Stimulated activated CD8-positive, alpha-beta memory T cell treated with anti-CD3 and anti-CD28 coated beads, Interleukin-12 subunit alpha, Interleukin-12 subunit beta, amount 100 ng/mL, for 24 hours (primary cell): ENCODE results near the gene ARHGAP15.

Experiments used
- DNase-seq: peaks from one replicate; pipeline ENCODE4 v3.0.0-alpha.2; 2020; ENCODE audit errors: extremely low read depth

Gene ARHGAP15

DNA sequence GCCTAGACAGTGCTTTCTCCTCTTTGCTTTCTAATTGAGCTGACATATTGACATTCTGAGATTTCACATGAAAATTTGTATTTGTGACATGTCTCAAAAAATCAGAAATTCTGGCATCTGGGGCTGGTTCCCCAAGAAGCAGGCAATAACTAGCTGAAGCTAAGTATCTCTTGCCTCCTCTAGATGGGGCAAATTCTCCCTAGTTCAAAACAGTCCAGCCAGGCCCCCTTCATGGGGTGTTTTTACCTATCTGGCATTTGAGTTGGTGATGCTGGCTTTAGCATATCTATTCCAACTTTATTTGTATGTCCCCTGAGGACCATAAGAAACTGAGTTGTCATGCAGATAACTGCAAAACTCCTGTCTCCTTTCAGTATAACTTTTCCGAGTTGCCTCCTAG, 39.9 kb downstream of the ARHGAP15 start:
- DNase-seq, result no peak

- no peak for DNase-seq
Observed at GRCh38 chr2:143171817-143172216, 42.6 kb downstream of the ARHGAP15 start.

DNA sequence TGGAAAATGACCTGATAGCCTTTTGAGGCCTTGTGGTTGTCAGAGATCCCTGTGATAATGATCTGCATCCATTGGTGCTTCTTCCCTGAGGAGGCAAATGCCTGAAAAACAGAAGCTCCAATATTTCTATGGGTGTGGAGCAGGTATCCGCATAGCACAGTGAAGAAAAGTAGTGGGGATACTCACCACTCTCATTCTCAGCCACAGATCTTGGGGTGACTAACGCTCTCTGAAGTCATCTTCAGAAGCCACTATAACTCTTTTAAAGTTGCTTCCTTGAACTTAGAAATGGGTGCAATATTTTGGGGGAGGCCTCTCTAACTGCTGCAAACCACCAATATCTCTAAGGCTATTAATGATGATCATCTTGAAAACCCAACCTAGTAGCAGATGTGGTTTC, 46.2 kb downstream of the ARHGAP15 start:
- no peak for DNase-seq

- no peak for DNase-seq
Observed at GRCh38 chr2:143176606-143177005, 47.4 kb downstream of the ARHGAP15 start.

GRCh38 chr2:143177096-143177786, 48.0 kb downstream of the ARHGAP15 start:
- DNase-seq, result no peak

DNA sequence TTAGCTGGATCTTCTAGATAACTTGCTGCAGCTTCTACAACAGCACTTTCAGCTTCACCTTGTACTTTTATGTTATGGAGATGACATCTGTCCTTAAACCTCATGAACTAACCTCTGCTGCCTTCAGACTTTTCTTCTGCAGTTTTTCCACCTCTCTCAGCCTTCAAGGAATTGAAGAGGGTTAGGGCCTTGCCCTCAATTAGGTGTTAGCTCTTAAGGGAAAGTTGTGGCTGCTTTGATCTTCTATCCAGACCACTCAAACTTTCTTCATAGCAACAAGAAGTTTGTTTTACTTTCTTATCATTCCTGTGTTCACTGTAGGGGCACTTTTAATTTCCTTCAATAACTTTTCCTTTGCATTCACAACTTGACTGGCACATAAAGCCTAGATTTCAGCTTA, 52.3 kb downstream of the ARHGAP15 start:
- no peak for DNase-seq

- DNase-seq, result no peak
Observed at GRCh38 chr2:143182649-143183048, 53.4 kb downstream of the ARHGAP15 start.

DNA sequence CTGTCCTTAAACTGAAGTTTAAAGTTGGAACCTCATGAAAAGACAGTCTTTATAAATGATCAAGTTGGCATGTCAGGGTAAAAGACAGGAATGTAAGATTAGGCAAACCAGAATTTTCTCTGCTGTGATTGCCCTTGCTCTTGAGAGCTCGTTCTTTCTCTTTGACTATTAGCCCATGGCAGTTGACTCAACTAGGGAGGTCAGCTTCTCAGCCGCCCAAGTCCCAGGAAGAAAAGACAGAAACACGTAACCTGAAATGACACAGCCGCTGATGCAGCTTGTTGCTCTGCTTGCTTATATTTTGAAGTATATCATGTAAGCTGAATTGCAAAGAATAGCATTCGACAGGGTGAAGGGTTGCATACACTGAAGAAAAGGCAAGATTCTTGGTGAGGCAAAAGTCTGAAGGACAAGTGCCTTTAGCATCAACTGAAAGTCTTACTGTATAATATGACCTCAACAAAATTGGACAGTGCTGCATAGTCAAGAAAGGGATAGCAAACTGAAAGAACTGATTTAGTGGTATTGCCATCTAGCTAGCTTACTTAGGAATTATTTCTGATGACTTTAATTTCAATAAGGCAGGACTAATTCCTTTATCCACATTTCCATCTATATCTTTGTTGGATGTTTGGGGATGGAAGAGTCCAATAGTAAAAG, 54.7 kb downstream of the ARHGAP15 start:
- no peak for DNase-seq

DNA sequence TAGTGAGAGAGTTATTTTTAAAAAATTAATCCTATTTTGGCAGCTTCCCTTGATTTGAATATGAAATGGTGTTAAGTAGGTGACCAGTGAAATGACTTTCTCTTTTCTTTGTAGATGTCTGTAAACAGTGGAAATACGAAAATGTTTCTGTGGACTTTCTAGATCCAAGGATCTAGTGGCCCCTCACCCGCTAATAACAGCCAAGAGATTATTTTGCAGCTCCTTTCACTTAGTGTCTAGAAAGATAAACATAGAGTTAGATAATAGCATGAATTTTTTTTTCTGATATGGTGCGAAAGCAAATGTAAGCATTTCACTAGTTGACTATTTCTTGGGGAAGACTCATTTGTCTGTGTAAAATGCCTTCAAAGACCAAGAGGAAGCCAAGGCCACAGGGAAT, 57.7 kb downstream of the ARHGAP15 start:
- no peak for DNase-seq

DNA sequence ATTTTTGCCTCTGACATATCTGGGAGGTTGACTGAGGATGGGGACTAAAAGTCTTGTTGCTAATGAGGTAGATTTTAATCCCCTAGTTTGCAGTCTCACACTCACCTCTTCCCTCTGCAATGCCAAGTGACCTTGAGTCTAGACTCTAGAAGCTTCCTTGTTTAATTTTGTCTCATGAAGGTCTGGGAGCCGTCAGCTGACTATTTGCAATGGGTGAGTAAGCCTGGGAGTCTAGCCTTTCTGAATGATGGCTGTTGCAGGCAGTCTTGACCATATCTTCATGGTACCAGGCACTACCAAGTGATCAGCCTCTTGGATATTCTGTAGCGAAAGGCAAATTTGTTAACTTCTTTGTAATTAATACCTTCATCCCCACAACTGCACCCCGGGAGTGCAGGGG, 61.2 kb downstream of the ARHGAP15 start:
- no peak for DNase-seq

- DNase-seq, result no peak
Observed at GRCh38 chr2:143192106-143192505, 62.9 kb downstream of the ARHGAP15 start.

GRCh38 chr2:143192716-143193115, 63.5 kb downstream of the ARHGAP15 start:
- DNase-seq, result no peak

- DNase-seq, result no peak
Observed at GRCh38 chr2:143193121-143193520, 63.9 kb downstream of the ARHGAP15 start.

DNA sequence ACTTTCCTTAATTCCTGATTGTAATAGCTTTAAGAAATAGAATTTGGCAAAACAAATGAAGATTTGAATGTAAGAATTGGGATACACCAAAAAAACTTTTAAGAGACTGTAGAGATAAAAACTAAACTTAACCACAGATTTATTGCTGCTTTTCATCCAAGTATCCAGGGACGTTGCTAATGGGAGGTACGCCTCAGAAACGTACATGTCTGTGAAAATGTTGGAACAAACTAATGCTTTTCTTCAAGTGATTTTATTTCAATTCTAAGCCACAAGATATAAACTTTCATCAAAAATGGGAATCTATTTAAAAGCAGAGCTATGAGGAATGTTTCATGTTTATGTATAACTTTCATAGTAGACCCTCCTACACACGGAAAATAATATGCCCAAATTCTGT, 66.3 kb downstream of the ARHGAP15 start:
- DNase-seq, result no peak

DNA sequence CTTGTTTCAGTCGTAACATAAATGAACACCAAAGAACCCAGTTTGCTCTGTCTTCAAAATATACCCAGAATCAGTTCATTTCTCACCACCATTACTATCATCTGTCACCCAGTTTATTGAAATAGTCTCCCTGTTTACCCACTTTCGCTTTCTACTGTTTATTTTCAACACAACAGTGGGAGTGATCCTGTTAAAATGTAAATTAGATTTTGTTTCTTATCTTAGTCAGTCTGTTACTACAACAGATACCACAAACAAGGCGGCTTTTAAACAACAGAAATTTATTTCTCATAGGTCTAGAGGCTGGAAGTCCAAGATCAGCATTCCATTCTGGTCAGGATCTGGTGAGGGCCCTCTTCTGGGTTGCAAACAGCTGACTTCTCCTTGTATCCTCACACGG, 74.8 kb downstream of the ARHGAP15 start:
- no peak for DNase-seq

- DNase-seq, result no peak
Observed at GRCh38 chr2:143205106-143205764, 76.0 kb downstream of the ARHGAP15 start.

GRCh38 chr2:143209570-143210445, 80.6 kb downstream of the ARHGAP15 start:
- no peak for DNase-seq

DNA sequence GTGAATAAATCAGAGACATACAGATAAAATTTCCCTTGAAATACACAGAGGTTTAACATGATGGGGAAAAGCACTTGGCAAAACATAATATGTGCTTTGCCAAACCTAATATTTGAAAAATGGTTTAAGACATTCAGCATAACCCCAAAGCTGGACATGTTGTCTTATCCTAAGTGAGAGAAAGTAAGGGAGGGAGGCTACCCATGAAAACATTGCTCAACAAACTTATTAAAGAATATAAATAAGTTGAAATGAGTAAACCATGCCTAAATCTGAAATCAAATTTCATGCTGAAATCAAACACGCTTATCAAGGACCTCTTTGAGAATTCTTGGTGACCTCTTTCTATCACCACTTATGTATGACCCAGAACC, 81.2 kb downstream of the ARHGAP15 start:
- no peak for DNase-seq

DNA sequence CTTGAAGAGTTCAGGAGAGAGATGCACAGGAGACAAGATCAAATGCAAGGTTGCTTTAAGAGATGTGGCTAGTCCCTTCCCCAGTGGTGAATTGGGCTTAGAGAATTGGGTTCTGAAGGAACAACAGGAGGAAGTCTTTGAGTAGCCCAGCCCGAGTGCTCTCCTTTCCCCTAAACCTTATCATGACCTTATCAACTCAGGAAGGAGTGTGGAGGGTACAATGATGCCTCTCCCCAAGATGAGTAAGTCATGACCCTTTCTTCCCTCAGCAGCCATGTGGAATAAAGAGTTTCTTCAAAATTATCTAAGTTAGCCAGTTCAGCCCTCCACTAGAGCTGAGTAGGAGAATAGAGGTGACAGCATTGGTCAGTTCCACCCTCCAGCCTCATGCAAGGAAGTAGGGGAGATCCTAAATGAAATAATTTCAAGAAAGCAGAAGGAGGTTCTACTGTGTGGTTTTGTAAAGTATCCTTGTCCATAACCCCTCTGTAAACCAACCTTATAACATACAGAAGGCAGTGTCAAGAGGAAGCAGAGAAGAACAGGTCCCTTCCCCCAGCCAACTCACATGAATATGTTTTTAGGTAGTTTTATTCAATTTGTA, 88.4 kb downstream of the ARHGAP15 start:
- no peak for DNase-seq

DNA sequence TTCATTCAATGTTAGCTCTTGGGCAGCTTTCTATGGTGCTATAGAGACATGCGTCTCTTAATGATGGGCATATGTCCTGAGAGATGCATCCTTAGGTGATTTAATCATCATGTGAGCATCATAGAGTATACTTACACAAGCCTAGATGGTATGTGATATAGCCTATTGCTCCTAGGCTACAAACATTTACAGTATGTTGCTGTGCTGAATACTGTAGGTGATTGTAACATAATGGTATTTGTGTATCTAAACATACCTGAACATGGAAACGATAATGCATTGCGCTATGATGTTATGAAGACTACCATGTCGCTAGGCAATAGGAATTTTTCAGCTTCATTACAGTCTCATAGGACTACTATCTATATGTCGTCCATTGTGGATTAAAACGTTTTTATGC, 89.4 kb downstream of the ARHGAP15 start:
- DNase-seq, result no peak

DNA sequence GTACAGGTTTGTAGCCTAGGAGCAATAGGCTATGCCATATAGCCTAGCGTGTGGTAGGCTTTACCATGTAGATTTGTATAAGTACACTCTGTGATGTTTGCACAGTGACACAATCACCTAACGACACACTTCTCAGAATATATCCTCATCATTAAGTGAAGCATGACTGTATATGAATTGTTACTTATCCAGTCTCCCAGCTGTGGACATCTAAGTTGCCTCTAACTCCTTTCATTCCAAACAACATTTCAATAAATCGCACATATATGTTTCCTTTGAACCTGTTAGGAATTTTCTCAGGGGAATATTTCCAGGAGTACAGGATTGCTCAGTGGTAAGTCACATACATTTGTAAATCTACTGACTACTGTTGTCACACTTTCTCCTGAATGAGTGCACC, 90.0 kb downstream of the ARHGAP15 start:
- DNase-seq, result no peak

DNA sequence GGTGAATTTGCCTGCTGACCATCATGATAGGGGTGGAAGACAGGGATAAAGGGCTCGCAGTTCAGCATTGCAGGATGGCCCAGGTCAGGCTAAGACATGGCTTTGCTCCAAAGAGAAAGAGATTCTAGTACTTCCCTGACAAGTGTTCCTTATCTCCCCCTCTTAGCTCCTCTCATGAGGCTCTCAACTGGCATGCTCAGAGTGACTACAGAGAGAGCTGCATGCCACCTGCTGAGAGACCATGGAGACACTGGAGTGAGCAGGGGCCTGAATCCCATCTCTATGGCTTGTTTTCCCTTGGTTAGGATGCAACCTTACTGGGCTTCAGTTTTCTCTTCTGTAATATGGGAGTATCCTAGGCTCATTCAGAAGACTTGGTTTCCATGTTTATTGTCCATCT, 94.3 kb downstream of the ARHGAP15 start:
- no peak for DNase-seq
